ENCODE data around the gene INO80E.

DNA sequence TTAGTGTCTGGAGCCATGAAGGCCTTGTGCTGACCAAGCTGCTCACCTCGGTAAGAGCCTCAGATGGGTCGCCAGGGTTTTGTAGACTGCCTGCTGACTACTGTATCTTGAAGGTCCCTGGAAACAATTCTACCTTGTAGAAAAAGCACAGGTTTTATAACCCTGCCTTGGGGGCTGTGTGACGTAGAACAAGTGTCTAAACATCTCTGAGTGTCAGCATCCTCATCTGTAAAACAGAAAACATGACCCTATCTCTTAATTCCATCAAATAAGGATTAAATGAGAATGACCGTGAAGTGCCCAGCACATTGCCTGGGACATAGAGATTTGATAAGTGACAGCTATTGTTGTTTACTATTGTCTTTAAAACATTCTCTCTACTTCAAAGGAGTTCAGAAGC lies 27.8 kb upstream of the INO80E start:
- TF ChIP-seq, protein P1, sequence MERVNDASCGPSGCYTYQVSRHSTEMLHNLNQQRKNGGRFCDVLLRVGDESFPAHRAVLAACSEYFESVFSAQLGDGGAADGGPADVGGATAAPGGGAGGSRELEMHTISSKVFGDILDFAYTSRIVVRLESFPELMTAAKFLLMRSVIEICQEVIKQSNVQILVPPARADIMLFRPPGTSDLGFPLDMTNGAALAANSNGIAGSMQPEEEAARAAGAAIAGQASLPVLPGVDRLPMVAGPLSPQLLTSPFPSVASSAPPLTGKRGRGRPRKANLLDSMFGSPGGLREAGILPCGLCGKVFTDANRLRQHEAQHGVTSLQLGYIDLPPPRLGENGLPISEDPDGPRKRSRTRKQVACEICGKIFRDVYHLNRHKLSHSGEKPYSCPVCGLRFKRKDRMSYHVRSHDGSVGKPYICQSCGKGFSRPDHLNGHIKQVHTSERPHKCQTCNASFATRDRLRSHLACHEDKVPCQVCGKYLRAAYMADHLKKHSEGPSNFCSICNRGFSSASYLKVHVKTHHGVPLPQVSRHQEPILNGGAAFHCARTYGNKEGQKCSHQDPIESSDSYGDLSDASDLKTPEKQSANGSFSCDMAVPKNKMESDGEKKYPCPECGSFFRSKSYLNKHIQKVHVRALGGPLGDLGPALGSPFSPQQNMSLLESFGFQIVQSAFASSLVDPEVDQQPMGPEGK (CRISPR knock-in tag; IDR thresholded peaks at IDR 0.05; ENCODE audit: borderline replicate concordance), result no peak
- no peak for TF ChIP-seq TOX (CRISPR knock-in tag; IDR thresholded peaks at IDR 0.05; ENCODE audit: borderline replicate concordance)
